ENCODE measurements around the gene INHBC. TPM values are rescaled to one million over a fixed set of nuclear protein-coding genes. Genes with fewer than 3 reads are reported as not detected.

The INHBC gene
- not detected for total RNA-seq

GRCh38 chr12:57434517-57435223 is at the start of gene INHBC:
TSS of gene INHBC (plus strand) at chr12:57434784. CDS start at chr12:57434887, 103 bp downstream.
- H3K36me3 ChIP-seq, result no peaks in the 10 kb centered on the region
- TF ChIP-seq POLR2AphosphoS5 (IDR thresholded peaks at IDR 0.05) (no peak), CTCF (IDR thresholded peaks at IDR 0.05) (no peak), POLR2A (IDR thresholded peaks at IDR 0.05) (no peak)
- intact Hi-C loops (cut with DNase I; ENCODE audit: low total_unique reads), result no loop called here
- H3K9me3 ChIP-seq, result no peaks in the 10 kb centered on the region
- H3K4me1 ChIP-seq, result peaks cover 0 to 2% of the 10 kb centered on the region in 2 donors
- H3K4me3 ChIP-seq, result no peak within 1 kb of the TSS
- H3K27ac ChIP-seq, result no peak within 1 kb of the TSS
- no peak for DNase-seq (ENCODE audit: low spot score in 2 of 2)
- no peaks in the 10 kb centered on the region for H3K27me3 ChIP-seq

- no peaks in the 10 kb centered on the region for H3K27me3 ChIP-seq
- intact Hi-C loops (cut with DNase I; ENCODE audit: low total_unique reads), result no loop called here
Measured at GRCh38 chr12:57385586-57385985, 49.0 kb upstream of the INHBC start.

GRCh38 chr12:57386187-57386720 is 48.3 kb upstream of the INHBC start:
- TF ChIP-seq POLR2AphosphoS5 (IDR thresholded peaks at IDR 0.05) (no peak), CTCF (IDR thresholded peaks at IDR 0.05) (no peak), POLR2A (IDR thresholded peaks at IDR 0.05) (no peak)
- no peak overlapping the region for H3K27ac ChIP-seq
- DNase-seq (ENCODE audit: low spot score in 2 of 2), result no peak
- no peaks in the 10 kb centered on the region for H3K36me3 ChIP-seq
- intact Hi-C loops (cut with DNase I; ENCODE audit: low total_unique reads), result no loop called here
- H3K4me1 ChIP-seq, result no peaks in the 10 kb centered on the region
- H3K27me3 ChIP-seq, result no peaks in the 10 kb centered on the region
- H3K4me3 ChIP-seq, result no peak overlapping the region
- no peaks in the 10 kb centered on the region for H3K9me3 ChIP-seq

More at GRCh38 chr12:57385586-57385985, 49.0 kb upstream of the INHBC start:
- H3K4me3 ChIP-seq, result no peak overlapping the region
- no peaks in the 10 kb centered on the region for H3K36me3 ChIP-seq
- H3K4me1 ChIP-seq, result no peaks in the 10 kb centered on the region
- no peaks in the 10 kb centered on the region for H3K9me3 ChIP-seq
- no peak for TF ChIP-seq POLR2AphosphoS5 (IDR thresholded peaks at IDR 0.05)
- no peak for TF ChIP-seq POLR2A (IDR thresholded peaks at IDR 0.05)
- TF ChIP-seq CTCF (IDR thresholded peaks at IDR 0.05), result no peak
- no peak for DNase-seq (ENCODE audit: low spot score in 2 of 2)
- H3K27ac ChIP-seq, result no peak overlapping the region

- Histone ChIP-seq H3K36me3 (no peaks in the 10 kb centered on the region), H3K27me3 (no peaks in the 10 kb centered on the region), H3K27ac (no peak overlapping the region), H3K9me3 (no peaks in the 10 kb centered on the region), H3K4me3 (no peak overlapping the region), H3K4me1 (no peaks in the 10 kb centered on the region)
- TF ChIP-seq POLR2AphosphoS5 (IDR thresholded peaks at IDR 0.05) (no peak), POLR2A (IDR thresholded peaks at IDR 0.05) (no peak), CTCF (IDR thresholded peaks at IDR 0.05) (no peak)
- intact Hi-C loops (cut with DNase I; ENCODE audit: low total_unique reads), result no loop called here
- DNase-seq (ENCODE audit: low spot score in 2 of 2), result no peak
Measured at GRCh38 chr12:57388425-57388824, 46.2 kb upstream of the INHBC start.

GRCh38 chr12:57389033-57389432 is 45.6 kb upstream of the INHBC start:
- no peak for TF ChIP-seq POLR2AphosphoS5 (IDR thresholded peaks at IDR 0.05)
- no peak for TF ChIP-seq CTCF (IDR thresholded peaks at IDR 0.05)
- no peak for TF ChIP-seq POLR2A (IDR thresholded peaks at IDR 0.05)
- Histone ChIP-seq H3K36me3 (no peaks in the 10 kb centered on the region), H3K27me3 (no peaks in the 10 kb centered on the region), H3K4me3 (no peak overlapping the region), H3K27ac (no peak overlapping the region), H3K9me3 (no peaks in the 10 kb centered on the region), H3K4me1 (no peaks in the 10 kb centered on the region)
- intact Hi-C loops (cut with DNase I; ENCODE audit: low total_unique reads), result no loop called here
- no peak for DNase-seq (ENCODE audit: low spot score in 2 of 2)

All from breast epithelium (tissue), 4 donors.